Natural killer cell (primary cell): Measurements from ENCODE around the gene NFKBIE. TPM values are rescaled to one million over a fixed set of nuclear protein-coding genes. Genes with fewer than 3 reads are reported as not detected.
A peak's percentile ranks its signal among the peaks of the same experiment; 100 is the strongest.

Experiments
- ATAC-seq, 3 donors: fragments of 150-1000 bp in 2 of 3; fragments of 200-7000 bp in 1 of 3; cut with Tn5 transposase; 1 replicate in 1 of 3; 2 replicates in 2 of 3; pipeline ENCODE4 v1.10.0; 2021; ENCODE audit warnings: mild to moderate bottlenecking in 2 of 3, moderate library complexity in 2 of 3
- DNase-seq, 2 donors: peaks; one replicate each; pipeline versions ENCODE4 v3.0.0 to v3.0.0-alpha.2; 2013 to 2021; ENCODE audit warnings: mixed read lengths in 1 of 2
- H3K27ac ChIP-seq: one replicate; pipeline ENCODE4 v1.5.1; 2013; ENCODE audit warnings: mild to moderate bottlenecking, low read length
- H3K27me3 ChIP-seq: one replicate; pipeline ENCODE4 v1.6.1; 2013; ENCODE audit warnings: low read length; ENCODE audit not compliant: control insufficient read depth, insufficient read depth
- H3K36me3 ChIP-seq: one replicate; pipeline ENCODE4 v1.6.1; 2013; ENCODE audit warnings: low read length; ENCODE audit not compliant: control insufficient read depth, insufficient read depth
- H3K4me1 ChIP-seq: one replicate; pipeline ENCODE4 v1.6.1; 2013; ENCODE audit warnings: low read length; ENCODE audit not compliant: control insufficient read depth, insufficient read depth
- H3K4me3 ChIP-seq: one replicate; pipeline ENCODE4 v1.5.1; 2013; ENCODE audit warnings: low read length
- H3K9me3 ChIP-seq: one replicate; pipeline ENCODE4 v1.6.1; 2013; ENCODE audit warnings: low read length; ENCODE audit not compliant: control insufficient read depth, insufficient read depth
- H3K27ac Mint-ChIP-seq, 2 donors: one replicate each; pipeline ENCODE4 v1.8.0; 2022; ENCODE audit warnings: mild to moderate bottlenecking in 2 of 2, mixed read lengths in 2 of 2, moderate library complexity in 1 of 2
- H3K27me3 Mint-ChIP-seq, 2 donors: one replicate each; pipeline ENCODE4 v1.8.0; 2022; ENCODE audit warnings: low read depth in 2 of 2, mixed read lengths in 2 of 2
- H3K36me3 Mint-ChIP-seq: one replicate; pipeline ENCODE4 v1.8.0; 2022; ENCODE audit warnings: mixed read lengths
- H3K4me1 Mint-ChIP-seq, 2 donors: one replicate each; pipeline ENCODE4 v1.8.0; 2022; ENCODE audit warnings: mixed read lengths in 2 of 2
- H3K4me3 Mint-ChIP-seq: one replicate; pipeline ENCODE4 v1.8.0; 2022; ENCODE audit warnings: mild to moderate bottlenecking, moderate library complexity, mixed read lengths
- H3K9me3 Mint-ChIP-seq, 2 donors: one replicate each; pipeline ENCODE4 v1.8.0; 2022; ENCODE audit warnings: mixed read lengths in 2 of 2
- CTCF ChIP-seq: fragments of 200-600 bp; IDR thresholded peaks from one replicate; pipeline ENCODE4 v1.8.0; 2022; ENCODE audit warnings: antibody characterized with exemption
- WGBS: methylation state at CpG from one replicate; pipeline ENCODE4 v1.1.7; 2013; ENCODE audit warnings: missing lambda C conversion rate; ENCODE audit not compliant: insufficient coverage; 5-methylcytosine and 5-hydroxymethylcytosine counted together
- intact Hi-C: fragments of 100-400 bp; cut with micrococcal nuclease; formaldehyde crosslinking; loops from one replicate; pipeline ENCODE4 v1.14.2; 2022
- total RNA-seq, 4 donors: library from RNA; stranded (reverse); fragments of 120-200 nt in 1 of 4; gene quantifications; one replicate each; pipeline versions ENCODE4 v1.2.3 to v1.2.4, GENCODE V29; 2013 to 2022

NFKBIE gene
- total RNA-seq, 3 donors from 2014 or later (not counting 1 experiment from before 2014, with no cell fraction given), result 44.9 to 61.5 (median 56.4) TPM

- Mint-ChIP-seq H3K27ac (no peak overlapping the region), H3K36me3 (no peaks in the 10 kb centered on the region), H3K9me3 (no peaks in the 10 kb centered on the region), H3K27me3 (peaks cover 20 to 29% of the 10 kb centered on the region in 2 donors), H3K4me1 (peaks cover 0 to 12% of the 10 kb centered on the region in 2 donors), H3K4me3 (no peak overlapping the region)
- no peaks in the 10 kb centered on the region for H3K9me3 ChIP-seq
- no peak for TF ChIP-seq CTCF
- peaks cover 25% of the 10 kb centered on the region for H3K27me3 ChIP-seq
- H3K36me3 ChIP-seq, result peaks cover 33% of the 10 kb centered on the region
- no peak overlapping the region for H3K4me3 ChIP-seq
- no peak overlapping the region for H3K27ac ChIP-seq
- intact Hi-C loops, result no loop called here
- DNase-seq, result no peak
- WGBS, result 91% methylated on average over 3 of the region's 3 CpGs
- ATAC-seq, result no peak
- H3K4me1 ChIP-seq, result peaks cover 14% of the 10 kb centered on the region
Measured at GRCh38 chr6:44298864-44299263, 33.5 kb upstream of the NFKBIE start.

GRCh38 chr6:44298055-44298803 lies 32.9 kb upstream of the NFKBIE start:
- no peaks in the 10 kb centered on the region for H3K36me3 Mint-ChIP-seq
- 70% methylated on average over 20 of the region's 20 CpGs for WGBS
- H3K4me1 ChIP-seq, result peaks cover 14% of the 10 kb centered on the region
- H3K27ac ChIP-seq, result no peak overlapping the region
- H3K27ac Mint-ChIP-seq, result no peak overlapping the region
- ATAC-seq (no peak), DNase-seq (no peak)
- TF ChIP-seq CTCF, result no peak
- peaks cover 0 to 12% of the 10 kb centered on the region in 2 donors for H3K4me1 Mint-ChIP-seq
- no peak overlapping the region for H3K4me3 ChIP-seq
- H3K27me3 ChIP-seq, result peaks cover 25% of the 10 kb centered on the region
- no peaks in the 10 kb centered on the region for H3K9me3 ChIP-seq
- H3K9me3 Mint-ChIP-seq, result no peaks in the 10 kb centered on the region
- intact Hi-C loops, result no loop called here
- H3K4me3 Mint-ChIP-seq, result peak overlapping the region; percentile 45
- peaks cover 26 to 33% of the 10 kb centered on the region in 2 donors for H3K27me3 Mint-ChIP-seq
- H3K36me3 ChIP-seq, result peaks cover 28% of the 10 kb centered on the region

DNA sequence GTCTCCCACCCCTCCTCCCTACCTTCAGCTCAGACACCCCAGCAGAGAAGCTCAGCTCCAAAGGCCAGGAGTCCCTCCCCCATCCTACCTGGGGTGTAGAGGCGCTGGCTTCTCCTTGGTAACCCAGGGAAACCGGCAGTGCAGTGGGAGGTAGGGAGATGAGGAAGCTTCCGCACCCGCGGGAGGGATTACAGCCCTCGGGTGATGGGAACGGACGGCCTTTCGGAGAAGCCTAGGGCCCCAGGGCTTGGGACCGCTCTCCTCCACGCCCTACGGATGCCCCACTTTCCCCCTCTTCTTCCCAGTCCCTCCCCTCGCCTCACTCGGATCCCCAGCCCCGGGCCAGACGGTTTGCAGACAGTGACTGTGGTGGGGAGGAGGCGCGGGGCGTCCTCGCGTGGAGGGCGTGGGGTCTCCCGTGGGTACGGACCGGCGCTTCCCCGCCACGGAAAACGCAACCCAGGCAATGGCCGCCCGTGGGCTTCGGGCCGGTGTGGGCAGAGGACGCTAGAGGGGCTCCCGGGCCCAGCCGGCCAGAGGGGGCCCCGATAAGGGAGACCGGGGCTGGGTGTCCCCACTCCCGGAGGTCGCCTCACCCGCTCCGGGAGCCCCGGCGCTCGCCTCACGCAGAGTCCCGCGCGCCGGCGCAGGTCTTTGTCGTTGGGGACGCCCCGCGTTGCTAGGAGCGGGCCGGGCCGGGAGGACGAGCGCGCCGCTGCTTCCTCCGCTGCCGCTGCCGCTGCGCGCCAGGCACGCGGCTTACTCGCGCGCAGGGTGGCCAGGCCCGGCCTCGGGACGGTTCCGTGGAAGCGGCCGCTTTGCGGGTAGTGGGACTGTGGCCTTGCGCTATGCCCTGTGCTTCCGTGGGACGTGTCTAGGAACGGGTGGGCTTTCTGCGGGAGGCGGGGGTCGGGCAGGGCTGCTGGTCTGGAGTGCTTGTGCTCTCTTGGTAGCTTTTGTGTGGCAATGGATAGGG lies 32.0 kb upstream of the NFKBIE start:
- intact Hi-C loops, result no loop called here
- ATAC-seq, result peak; percentile 53 to 91 (median 84)
- H3K36me3 ChIP-seq, result peaks cover 19% of the 10 kb centered on the region
- Mint-ChIP-seq H3K27me3 (peaks cover 26 to 36% of the 10 kb centered on the region in 2 donors), H3K27ac (no peak overlapping the region), H3K4me1 (peaks cover 0 to 12% of the 10 kb centered on the region in 2 donors), H3K9me3 (no peaks in the 10 kb centered on the region), H3K4me3 (peak overlapping the region; percentile 45), H3K36me3 (no peaks in the 10 kb centered on the region)
- H3K9me3 ChIP-seq, result no peaks in the 10 kb centered on the region
- TF ChIP-seq CTCF, result no peak
- H3K27ac ChIP-seq, result no peak overlapping the region
- DNase-seq, result peak; percentile 32 to 68
- H3K4me1 ChIP-seq, result peaks cover 14% of the 10 kb centered on the region
- H3K27me3 ChIP-seq, result peaks cover 32% of the 10 kb centered on the region
- 2% methylated on average over 84 of the region's 86 CpGs for WGBS
- no peak overlapping the region for H3K4me3 ChIP-seq
